GM10248 (cell line): ENCODE measurements around the gene RREB1.
"Not testable (repeated sequence)": the region's sequence is repeated elsewhere in the genome, so short reads cannot be mapped to it uniquely, and the experiment has no call there.

ENCODE experiments used
- CTCF ChIA-PET: fragments of 300-600 bp; sonication (Branson Sonifier 250); formaldehyde crosslinking; extraction: SDS; loops from one replicate; lab custom pipeline; 2021; ENCODE audit warnings: antibody characterized with exemption; lab: Yijun Ruan, JAX
- POLR2A ChIA-PET: fragments of 350-650 bp; sonication (Branson Sonifier 250); formaldehyde crosslinking; extraction: SDS; loops from one replicate; lab custom pipeline; 2020; ENCODE audit warnings: antibody characterized with exemption; lab: Yijun Ruan, JAX
- DNase-seq: peaks from one replicate; pipeline ENCODE4 v3.0.0; 2012; ENCODE audit errors: extremely low spot score
- CTCF ChIP-seq: IDR thresholded peaks from 2 replicates; pipeline ENCODE4 v1.5.1; 2012; ENCODE audit warnings: mild to moderate bottlenecking, low read depth; ENCODE audit errors: extremely low read depth, missing control alignments, control extremely low read depth

RREB1 gene

GRCh38 chr6:7258231-7258763 lies 150.5 kb downstream of the RREB1 start:
- ChIA-PET CTCF (interaction anchor here (2.3 to 8.7 kb wide), 2 partner anchors 14 to 17 kb away, joined by 8 to 58 read pairs; no protein-coding TSS in a partner anchor), POLR2A (no interaction called here)
- DNase-seq, result no peak
- TF ChIP-seq CTCF, result no peak

DNA sequence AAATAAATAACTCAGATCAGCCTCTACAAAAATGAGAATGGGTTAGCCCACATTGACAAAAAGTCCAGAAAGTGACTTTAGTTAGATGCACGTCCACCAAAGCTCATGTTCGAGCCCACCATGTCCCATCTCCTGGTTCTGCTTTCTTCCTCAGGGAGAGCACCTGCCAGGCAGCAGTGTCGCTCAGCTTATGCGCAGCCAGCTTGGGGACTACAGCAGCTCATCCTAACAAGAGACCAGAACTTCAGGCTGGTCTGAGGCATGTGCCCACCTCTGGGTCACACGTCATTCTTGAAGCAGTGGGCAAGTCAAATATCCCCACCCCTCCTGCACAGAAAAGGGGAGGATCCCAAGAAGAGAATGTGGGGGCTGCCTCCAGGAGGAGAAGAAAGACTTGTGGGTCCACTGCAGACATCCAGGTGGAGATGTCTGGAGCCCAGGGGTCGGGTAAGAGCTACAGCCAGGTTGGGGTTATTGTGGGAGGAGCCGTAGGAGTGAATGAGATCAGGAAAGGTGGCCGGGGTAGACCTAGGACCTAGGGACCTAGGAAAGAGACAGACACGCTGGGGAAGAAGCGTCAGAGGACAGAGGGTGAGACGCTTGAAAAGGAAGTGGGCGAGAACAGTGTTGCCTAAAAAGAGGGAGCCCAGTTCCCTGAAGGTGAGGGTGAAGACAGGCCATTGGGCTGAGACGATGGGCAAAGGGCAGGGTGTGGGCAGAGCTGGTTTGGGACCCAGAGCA lies 152.7 kb downstream of the RREB1 start:
- no peak for DNase-seq
- POLR2A ChIA-PET, result no interaction called here
- no peak for TF ChIP-seq CTCF
- CTCF ChIA-PET, result interaction anchor here (1.0 to 2.7 kb wide), 4 partner anchors 11 to 16 kb away, joined by 3 to 26 read pairs (median 6); no protein-coding TSS in a partner anchor

DNA sequence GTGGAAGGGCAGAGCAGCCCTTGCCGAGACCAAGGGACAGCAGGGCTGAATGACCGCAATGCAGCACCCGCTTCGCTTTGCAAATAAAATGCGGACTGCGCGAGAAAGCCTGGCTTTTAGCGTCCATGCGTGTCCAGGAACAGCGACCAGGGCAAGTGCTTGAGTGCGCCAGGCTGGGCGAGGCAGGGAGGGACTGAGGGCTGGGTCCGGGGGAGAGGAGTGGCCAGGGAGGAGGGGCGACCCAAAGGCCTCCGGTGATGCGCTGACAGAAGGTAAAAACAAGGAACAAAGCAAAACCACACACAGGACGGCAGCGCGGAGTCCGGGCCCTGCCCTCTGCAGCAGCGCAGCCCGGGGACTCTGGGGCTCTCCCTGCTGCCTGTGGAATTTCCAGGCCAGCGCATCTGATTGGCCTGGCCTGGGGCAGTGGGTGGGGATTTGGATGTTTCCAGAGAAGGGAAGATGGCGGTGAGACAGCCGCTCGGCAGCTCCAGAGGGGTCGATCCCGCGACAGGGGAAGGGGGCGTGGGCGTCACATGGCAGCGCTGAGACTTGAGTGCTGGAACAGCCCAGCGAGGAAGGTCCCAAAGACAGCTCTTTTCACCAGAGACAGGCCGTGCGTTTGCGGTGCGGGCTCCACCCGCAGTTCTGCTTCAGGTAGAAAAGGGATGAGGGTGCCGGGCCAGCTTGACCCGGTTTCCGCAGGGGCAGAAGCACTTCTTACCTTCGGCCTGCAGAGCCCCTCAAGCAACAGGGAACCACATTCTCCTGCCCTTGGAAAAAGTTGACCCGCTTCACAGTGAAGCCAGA lies 153.5 kb downstream of the RREB1 start:
- ChIA-PET CTCF (interaction anchor here (1.0 to 2.7 kb wide), 5 partner anchors 11 to 537 kb away, joined by 3 to 26 read pairs (median 4); no protein-coding TSS in a partner anchor), POLR2A (no interaction called here)
- no peak for TF ChIP-seq CTCF
- DNase-seq, result peak; percentile 84

GRCh38 chr6:7261852-7262461 lies 154.2 kb downstream of the RREB1 start:
- no peak for TF ChIP-seq CTCF
- ChIA-PET POLR2A (no interaction called here), CTCF (interaction anchor here (1.0 to 2.7 kb wide), 5 partner anchors 12 to 538 kb away, joined by 3 to 26 read pairs (median 4); no protein-coding TSS in a partner anchor)
- DNase-seq, result no peak

GRCh38 chr6:7262746-7263518 lies 155.2 kb downstream of the RREB1 start:
- CTCF ChIA-PET, result interaction anchor here (1.4 to 2.7 kb wide), 4 partner anchors 13 to 539 kb away, joined by 4 to 26 read pairs (median 4); no protein-coding TSS in a partner anchor
- POLR2A ChIA-PET, result no interaction called here
- no peak for DNase-seq
- TF ChIP-seq CTCF, result no peak

GRCh38 chr6:7263519-7263805 lies 155.7 kb downstream of the RREB1 start:
- DNase-seq, POLR2A ChIA-PET: not testable (repeated sequence)
- CTCF ChIA-PET, result interaction anchor here (2.7 kb wide), 1 partner anchor 12 kb away, joined by 26 read pairs; no protein-coding TSS in a partner anchor
